Endothelial cell of umbilical vein (primary cell): ENCODE measurements around the gene NPIPA1. TPM values are rescaled to one million over a fixed set of nuclear protein-coding genes. Genes with fewer than 3 reads are reported as not detected.
"Not testable (repeated sequence)": the region's sequence is repeated elsewhere in the genome, so short reads cannot be mapped to it uniquely, and the experiment has no call there.

ENCODE experiments used
- BruUV-seq: library from RNA; stranded (reverse); fragments of 400-500 nt; replicated peaks from 2 replicates; lab custom pipeline; 2021; lab: Mats Ljungman, UMichigan
- CTCF ChIA-PET: fragments of 300-600, 350-600 bp; sonication (Branson Sonifier 250); formaldehyde crosslinking; loops from one replicate; lab custom pipeline; 2021; ENCODE audit warnings: antibody characterized with exemption, inconsistent platforms; lab: Charles Lee
- POLR2A ChIA-PET: fragments of 300-600, 350-600 bp; sonication (Branson Sonifier 250); formaldehyde crosslinking; loops from one replicate; lab custom pipeline; 2021; ENCODE audit warnings: antibody characterized with exemption, inconsistent platforms; lab: Charles Lee
- DNase-seq: peaks from one replicate; pipeline ENCODE4 v3.0.0-alpha.2; 2011; ENCODE audit warnings: low read depth, low spot score
- FAIRE-seq: peaks from 2 replicates; lab custom pipeline; 2011; peaks lifted over from hg19 to GRCh38; lab: Jason Lieb, UNC
- H2AFZ ChIP-seq: 2 replicates; pipeline ENCODE4 v1.6.0; 2012; ENCODE audit warnings: low read depth, low read length, control low read depth, inconsistent platforms
- H3K27ac ChIP-seq: 2 replicates; pipeline ENCODE4 v1.5.1; 2011; ENCODE audit warnings: low read depth, mild to moderate bottlenecking, control low read depth, low read length, moderate library complexity; ENCODE audit not compliant: insufficient read depth
- H3K27me3 ChIP-seq, 2 experiments: 2 replicates each; pipeline versions ENCODE4 v1.6.0 to v1.6.1; 2011; ENCODE audit warnings: low read length in 2 of 2, mixed read lengths in 1 of 2; ENCODE audit not compliant: control insufficient read depth in 2 of 2, insufficient read depth in 2 of 2
- H3K36me3 ChIP-seq, 2 experiments: 2 replicates in 1 of 2; 3 replicates in 1 of 2; pipeline ENCODE4 v1.5.1; 2011; ENCODE audit warnings: low read length in 2 of 2, mild to moderate bottlenecking in 1 of 2, moderate library complexity in 1 of 2; ENCODE audit not compliant: control insufficient read depth in 2 of 2, insufficient read depth in 2 of 2; ENCODE audit errors: extremely low read depth in 1 of 2
- H3K4me1 ChIP-seq: 3 replicates; pipeline ENCODE4 v1.5.1; 2011; ENCODE audit warnings: mild to moderate bottlenecking, low read length; ENCODE audit not compliant: control insufficient read depth, insufficient read depth; ENCODE audit errors: extremely low read depth
- H3K4me2 ChIP-seq: 2 replicates; pipeline ENCODE4 v1.6.1; 2011; ENCODE audit warnings: low read length, control low read depth, mixed read lengths; ENCODE audit not compliant: insufficient read depth
- H3K4me3 ChIP-seq, 3 experiments: fragments of 200-600 bp in 1 of 3; sonication (generic), shearing (Covaris generic) in 1 of 3; replicated peaks in 1 of 3; 2 replicates each; pipeline ENCODE4 v1.5.1; 2011 to 2016; ENCODE audit warnings: control low read depth in 3 of 3, low read length in 3 of 3, mild to moderate bottlenecking in 2 of 3, inconsistent platforms in 1 of 3, low read depth in 1 of 3, moderate library complexity in 1 of 3; ENCODE audit not compliant: insufficient read depth in 1 of 3
- H3K79me2 ChIP-seq: 2 replicates; pipeline ENCODE4 v1.6.0; 2012; ENCODE audit warnings: low read length, inconsistent platforms; ENCODE audit not compliant: control insufficient read depth, insufficient read depth
- H3K9ac ChIP-seq: replicated peaks from 2 replicates; pipeline ENCODE3; 2011; ENCODE audit warnings: low read length, control low read depth; ENCODE audit not compliant: insufficient read depth; ENCODE audit errors: extremely low read depth
- H3K9me1 ChIP-seq: replicated peaks from 3 replicates; pipeline ENCODE4 v1.6.0; 2011; ENCODE audit warnings: mild to moderate bottlenecking, low read length; ENCODE audit not compliant: control insufficient read depth, insufficient read depth; ENCODE audit errors: extremely low read depth
- H3K9me3 ChIP-seq: replicated peaks from 2 replicates; pipeline ENCODE4 v1.5.1; 2012; ENCODE audit warnings: low read length, inconsistent platforms; ENCODE audit not compliant: control insufficient read depth, insufficient read depth
- H4K20me1 ChIP-seq: replicated peaks from 2 replicates; pipeline ENCODE3; 2011; ENCODE audit warnings: mild to moderate bottlenecking, low read length; ENCODE audit not compliant: control insufficient read depth, insufficient read depth; ENCODE audit errors: extremely low read depth
- dilution Hi-C: fragments of 300-500 bp; cut with MboI; formaldehyde crosslinking; loops from one replicate; pipeline ENCODE4 v1.15.0; 2019; ENCODE audit warnings: low sequenced_read_pairs; ENCODE audit not compliant: extremely low pct_ligation_motif_present
- intact Hi-C: fragments of 100-400 bp; cut with micrococcal nuclease; formaldehyde crosslinking; loops from one replicate; pipeline ENCODE4 v1.10.0; 2022
- polyA plus RNA-seq, 4 experiments: library from polyadenylated mRNA; depleted of rRNA in 3 of 4; stranded (reverse) in 3 of 4; unstranded in 1 of 4; fragments of >200 nt; gene quantifications; 2 replicates each; pipeline versions ENCODE4 v1.2.1 to v1.2.3, GENCODE V29; 2011 to 2012; ENCODE audit warnings: missing spikeins in 1 of 4
- total RNA-seq: library from RNA; stranded (reverse); gene quantifications from 2 replicates; pipeline ENCODE4 v1.2.3, GENCODE V29; 2021

NPIPA1 gene
- total and polyA plus RNA-seq, 2 donors (not counting 3 experiments of a cell fraction or from before 2014, with no cell fraction given), result 53.2 to 96.1 TPM

- H3K4me2 ChIP-seq, dilution Hi-C loops, H3K9me1 ChIP-seq, POLR2A ChIA-PET, BruUV-seq, H3K9ac ChIP-seq, H4K20me1 ChIP-seq, H3K27ac ChIP-seq, DNase-seq, H3K79me2 ChIP-seq, intact Hi-C loops, H3K9me3 ChIP-seq, H3K4me1 ChIP-seq, H2AFZ ChIP-seq, H3K27me3 ChIP-seq, CTCF ChIA-PET, H3K36me3 ChIP-seq, H3K4me3 ChIP-seq, FAIRE-seq: not testable (repeated sequence)
Measured at GRCh38 chr16:14910833-14911629, 26.2 kb upstream of the NPIPA1 start.

- CTCF ChIA-PET, H3K27me3 ChIP-seq, H3K79me2 ChIP-seq, POLR2A ChIA-PET, H3K4me1 ChIP-seq, H3K27ac ChIP-seq, DNase-seq, dilution Hi-C loops, BruUV-seq, H3K36me3 ChIP-seq, H3K9ac ChIP-seq, H2AFZ ChIP-seq, H3K9me1 ChIP-seq, H3K4me2 ChIP-seq, FAIRE-seq, H4K20me1 ChIP-seq, H3K9me3 ChIP-seq, intact Hi-C loops: not testable (repeated sequence)
- H3K4me3 ChIP-seq, result peak overlapping the region in 1 of 3 experiments; percentile 35
Measured at GRCh38 chr16:14911954-14912353, 25.3 kb upstream of the NPIPA1 start.

GRCh38 chr16:14912588-14912987 lies 24.7 kb upstream of the NPIPA1 start:
- dilution Hi-C loops, H3K4me1 ChIP-seq, H3K9me1 ChIP-seq, CTCF ChIA-PET, H3K79me2 ChIP-seq, POLR2A ChIA-PET, H3K36me3 ChIP-seq, DNase-seq, intact Hi-C loops, H3K9me3 ChIP-seq, H3K27ac ChIP-seq, H4K20me1 ChIP-seq, FAIRE-seq, H3K4me3 ChIP-seq, H3K4me2 ChIP-seq, H3K27me3 ChIP-seq, H2AFZ ChIP-seq, H3K9ac ChIP-seq: not testable (repeated sequence)
- BruUV-seq, result TSS peak; percentile 18

- H3K79me2 ChIP-seq, H3K4me1 ChIP-seq, H3K4me2 ChIP-seq, H3K9ac ChIP-seq, DNase-seq, BruUV-seq, H2AFZ ChIP-seq, H3K9me1 ChIP-seq, H4K20me1 ChIP-seq, FAIRE-seq, H3K27ac ChIP-seq, dilution Hi-C loops, POLR2A ChIA-PET, H3K4me3 ChIP-seq, H3K36me3 ChIP-seq, CTCF ChIA-PET, intact Hi-C loops, H3K27me3 ChIP-seq, H3K9me3 ChIP-seq: not testable (repeated sequence)
Measured at GRCh38 chr16:14918504-14918903, 18.7 kb upstream of the NPIPA1 start.
